ENCODE data around the gene WHAMM. TPM values are rescaled to one million over a fixed set of nuclear protein-coding genes. Genes with fewer than 3 reads are reported as not detected.

WHAMM gene
- total RNA-seq, 2 experiments from 2014 or later = 86.4 to 87.7 TPM

DNA sequence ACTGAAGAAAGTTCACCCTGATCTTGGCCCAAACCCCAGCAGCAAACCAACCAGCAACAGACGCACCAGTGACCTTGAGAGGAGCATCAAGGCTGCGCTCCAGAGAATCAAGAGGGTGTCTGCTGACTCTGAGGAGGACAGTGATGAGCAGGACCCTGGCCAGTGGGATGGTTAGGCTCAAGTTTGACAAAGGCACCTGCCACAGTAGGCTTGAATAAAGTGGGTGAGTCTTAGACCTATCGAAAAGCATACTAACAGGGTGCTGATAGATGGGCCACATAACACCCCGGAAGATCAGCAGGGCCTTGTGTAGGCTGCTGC lies 23.9 kb downstream of the WHAMM start:
- Mint-ChIP-seq H3K27me3 (no peaks in the 10 kb centered on the region), H3K4me3 (no peak overlapping the region), H3K9me3 (no peaks in the 10 kb centered on the region), H3K4me1 (ENCODE audit: low read depth) (peaks cover 7% of the 10 kb centered on the region), H3K36me3 (ENCODE audit: low read depth) (peaks cover 100% of the 10 kb centered on the region), H3K27ac (no peak overlapping the region)
- Histone ChIP-seq H3K36me3 (ENCODE audit: insufficient read depth, low read length) (peaks cover 83% of the 10 kb centered on the region), H3K4me1 (ENCODE audit: insufficient read depth, low read length) (no peaks in the 10 kb centered on the region), H3K27ac (ENCODE audit: low read depth in 1 of 2, low read length in 2 of 2) (no peak overlapping the region), H3K4me3 (ENCODE audit: low read length) (no peak overlapping the region), H3K9me3 (ENCODE audit: control insufficient read depth in 1 of 2, insufficient read depth in 1 of 2, low read length in 2 of 2) (peaks cover 0 to 13% of the 10 kb centered on the region in 2 experiments), H3K27me3 (ENCODE audit: control insufficient read depth in 1 of 2, insufficient read depth in 2 of 2, low read length in 2 of 2) (no peaks in the 10 kb centered on the region)
- no peak for ATAC-seq (ENCODE audit: poor library complexity)
- ChIA-PET POLR2A (no interaction called here), CTCF (no interaction called here)
- TF ChIP-seq, protein P1, sequence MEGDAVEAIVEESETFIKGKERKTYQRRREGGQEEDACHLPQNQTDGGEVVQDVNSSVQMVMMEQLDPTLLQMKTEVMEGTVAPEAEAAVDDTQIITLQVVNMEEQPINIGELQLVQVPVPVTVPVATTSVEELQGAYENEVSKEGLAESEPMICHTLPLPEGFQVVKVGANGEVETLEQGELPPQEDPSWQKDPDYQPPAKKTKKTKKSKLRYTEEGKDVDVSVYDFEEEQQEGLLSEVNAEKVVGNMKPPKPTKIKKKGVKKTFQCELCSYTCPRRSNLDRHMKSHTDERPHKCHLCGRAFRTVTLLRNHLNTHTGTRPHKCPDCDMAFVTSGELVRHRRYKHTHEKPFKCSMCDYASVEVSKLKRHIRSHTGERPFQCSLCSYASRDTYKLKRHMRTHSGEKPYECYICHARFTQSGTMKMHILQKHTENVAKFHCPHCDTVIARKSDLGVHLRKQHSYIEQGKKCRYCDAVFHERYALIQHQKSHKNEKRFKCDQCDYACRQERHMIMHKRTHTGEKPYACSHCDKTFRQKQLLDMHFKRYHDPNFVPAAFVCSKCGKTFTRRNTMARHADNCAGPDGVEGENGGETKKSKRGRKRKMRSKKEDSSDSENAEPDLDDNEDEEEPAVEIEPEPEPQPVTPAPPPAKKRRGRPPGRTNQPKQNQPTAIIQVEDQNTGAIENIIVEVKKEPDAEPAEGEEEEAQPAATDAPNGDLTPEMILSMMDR (IDR thresholded peaks at IDR 0.05) = no peak
- intact Hi-C loops (cut with DNase I, micrococcal nuclease) = no loop called here
- DNase-seq = no peak

DNA sequence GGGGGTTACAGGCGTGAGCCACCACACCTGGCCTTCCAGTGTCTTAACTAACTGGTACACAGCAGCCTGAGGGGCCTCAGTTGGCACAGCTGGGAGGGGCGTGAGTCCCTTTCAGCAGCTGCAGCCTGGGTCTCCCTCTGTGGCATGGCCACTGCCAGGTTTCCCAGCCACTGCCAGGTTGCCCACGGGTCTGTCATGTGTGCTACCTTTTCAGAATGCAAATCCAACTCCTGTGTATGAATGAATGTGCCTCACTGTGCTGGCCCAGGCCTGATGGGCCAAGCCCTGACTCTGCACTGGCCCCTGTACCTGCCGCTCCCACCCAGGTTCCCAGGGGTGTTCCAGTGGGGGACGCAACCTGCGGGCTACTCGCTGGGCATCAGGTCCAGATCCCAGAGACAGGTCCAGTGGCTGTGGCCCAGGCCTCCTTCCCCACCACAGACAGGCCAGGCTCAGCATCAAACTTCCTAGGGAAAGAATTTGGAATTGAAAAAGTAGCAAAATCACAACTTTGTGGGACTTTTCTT lies 26.0 kb downstream of the WHAMM start:
- no peak for ATAC-seq (ENCODE audit: poor library complexity)
- no peak overlapping the region for H3K4me3 ChIP-seq (ENCODE audit: low read length)
- H3K9me3 Mint-ChIP-seq = no peaks in the 10 kb centered on the region
- no peak for DNase-seq
- H3K27ac ChIP-seq (ENCODE audit: low read depth in 1 of 2, low read length in 2 of 2) = no peak overlapping the region
- peaks cover 7% of the 10 kb centered on the region for H3K4me1 Mint-ChIP-seq (ENCODE audit: low read depth)
- CTCF ChIA-PET = no interaction called here
- peaks cover 79% of the 10 kb centered on the region for H3K36me3 Mint-ChIP-seq (ENCODE audit: low read depth)
- H3K27me3 Mint-ChIP-seq = no peaks in the 10 kb centered on the region
- intact Hi-C loops (cut with DNase I, micrococcal nuclease) = no loop called here
- peaks cover 0 to 15% of the 10 kb centered on the region in 2 experiments for H3K9me3 ChIP-seq (ENCODE audit: control insufficient read depth in 1 of 2, insufficient read depth in 1 of 2, low read length in 2 of 2)
- no peak overlapping the region for H3K27ac Mint-ChIP-seq
- peaks cover 65% of the 10 kb centered on the region for H3K36me3 ChIP-seq (ENCODE audit: insufficient read depth, low read length)
- no peaks in the 10 kb centered on the region for H3K4me1 ChIP-seq (ENCODE audit: insufficient read depth, low read length)
- TF ChIP-seq, protein P1 (IDR thresholded peaks at IDR 0.05) = no peak
- H3K27me3 ChIP-seq (ENCODE audit: control insufficient read depth in 1 of 2, insufficient read depth in 2 of 2, low read length in 2 of 2) = no peaks in the 10 kb centered on the region
- POLR2A ChIA-PET = no interaction called here
- H3K4me3 Mint-ChIP-seq = no peak overlapping the region

DNA sequence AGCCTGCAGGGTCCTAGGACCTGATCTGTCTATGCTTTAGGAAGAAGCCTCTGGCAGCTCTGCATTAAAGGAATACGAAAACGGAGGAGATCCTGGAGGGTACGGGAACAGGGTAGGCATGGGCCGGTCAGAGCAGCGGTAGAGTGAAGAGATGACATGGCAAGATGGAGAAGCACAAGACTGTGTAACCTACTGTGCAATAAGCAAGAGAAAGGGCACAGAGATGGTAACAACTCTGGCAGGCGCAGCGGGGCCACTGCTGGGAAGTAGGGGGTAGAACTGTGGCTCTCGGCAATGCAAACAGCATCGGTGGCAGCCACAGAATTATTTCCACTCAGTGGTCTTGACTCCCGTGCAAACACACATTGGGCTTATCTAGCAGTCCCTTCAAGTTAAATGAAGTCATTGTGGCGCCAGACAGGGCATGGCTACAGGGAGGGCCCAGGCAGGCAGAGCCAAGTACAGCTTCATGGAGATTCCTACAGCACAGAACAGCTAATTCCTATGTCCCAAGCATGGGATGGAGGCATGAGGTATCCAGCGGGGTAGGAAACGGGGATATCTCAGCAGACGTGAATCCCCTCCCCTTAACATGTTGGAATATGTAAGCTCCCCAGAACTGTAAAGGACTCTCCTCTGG lies 28.8 kb downstream of the WHAMM start:
- H3K4me3 Mint-ChIP-seq = no peak overlapping the region
- intact Hi-C loops (cut with DNase I, micrococcal nuclease) = no loop called here
- H3K27me3 ChIP-seq (ENCODE audit: control insufficient read depth in 1 of 2, insufficient read depth in 2 of 2, low read length in 2 of 2) = no peaks in the 10 kb centered on the region
- TF ChIP-seq, protein P1 (IDR thresholded peaks at IDR 0.05) = no peak
- peak overlapping the region; percentile 13 for H3K27ac Mint-ChIP-seq
- no peaks in the 10 kb centered on the region for H3K9me3 Mint-ChIP-seq
- H3K36me3 ChIP-seq (ENCODE audit: insufficient read depth, low read length) = peaks cover 37% of the 10 kb centered on the region
- peaks cover 0 to 18% of the 10 kb centered on the region in 2 experiments for H3K9me3 ChIP-seq (ENCODE audit: control insufficient read depth in 1 of 2, insufficient read depth in 1 of 2, low read length in 2 of 2)
- CTCF ChIA-PET = no interaction called here
- ATAC-seq (ENCODE audit: poor library complexity) (no peak), DNase-seq (no peak)
- no peak overlapping the region for H3K27ac ChIP-seq (ENCODE audit: low read depth in 1 of 2, low read length in 2 of 2)
- H3K4me1 ChIP-seq (ENCODE audit: insufficient read depth, low read length) = no peaks in the 10 kb centered on the region
- POLR2A ChIA-PET = no interaction called here
- H3K4me3 ChIP-seq (ENCODE audit: low read length) = no peak overlapping the region
- no peaks in the 10 kb centered on the region for H3K27me3 Mint-ChIP-seq
- H3K4me1 Mint-ChIP-seq (ENCODE audit: low read depth) = no peaks in the 10 kb centered on the region
- peaks cover 52% of the 10 kb centered on the region for H3K36me3 Mint-ChIP-seq (ENCODE audit: low read depth)

Measured in CD4-positive, alpha-beta T cell (primary cell).